IMR-90 (cell line): Measurements from ENCODE around the gene DLX2. TPM values are rescaled to one million over a fixed set of nuclear protein-coding genes. Genes with fewer than 3 reads are reported as not detected.

Experiments
- ATAC-seq: fragments of 200-7000 bp; cut with Tn5 transposase; 2 replicates; pipeline ENCODE4 v1.9.1; 2020; ENCODE audit warnings: low read depth, mild to moderate bottlenecking, moderate library complexity
- BruUV-seq: library from RNA; stranded (reverse); fragments of 400-500 nt; replicated peaks from 2 replicates; lab custom pipeline; 2021; lab: Mats Ljungman, UMichigan
- CTCF ChIA-PET: fragments of 300-600 bp; formaldehyde crosslinking; extraction: SDS; loops from one replicate; lab custom pipeline; 2021; ENCODE audit warnings: antibody characterized with exemption; lab: Yijun Ruan, JAX
- POLR2A ChIA-PET: fragments of 300-600 bp; sonication (Branson Sonifier 250); formaldehyde crosslinking; loops from one replicate; lab custom pipeline; 2022; ENCODE audit warnings: antibody characterized with exemption; ENCODE audit not compliant: unreplicated experiment; lab: Charles Lee
- DNase-seq: peaks from one replicate; pipeline ENCODE4 v3.0.0; 2013
- H2AFZ ChIP-seq: replicated peaks from 2 replicates; pipeline ENCODE3; 2013; ENCODE audit warnings: low read length, mild to moderate bottlenecking; ENCODE audit not compliant: poor library complexity
- H2AK5ac ChIP-seq: 2 replicates; pipeline ENCODE4 v1.6.1; 2013; ENCODE audit warnings: low read depth, low read length, inconsistent platforms
- H2AK9ac ChIP-seq: replicated peaks from 2 replicates; pipeline ENCODE3; 2013; ENCODE audit warnings: mild to moderate bottlenecking, low read depth, low read length, moderate library complexity; ENCODE audit not compliant: poor library complexity
- H2BK120ac ChIP-seq: 2 replicates; pipeline ENCODE4 v1.6.1; 2013; ENCODE audit warnings: low read depth, low read length, inconsistent platforms
- H2BK15ac ChIP-seq: 3 replicates; pipeline ENCODE4 v1.6.1; 2013; ENCODE audit warnings: low read depth, low read length, inconsistent platforms
- H2BK20ac ChIP-seq: 2 replicates; pipeline ENCODE4 v1.6.1; 2013; ENCODE audit warnings: low read depth, mild to moderate bottlenecking, inconsistent platforms, low read length, moderate library complexity
- H2BK5ac ChIP-seq: 2 replicates; pipeline ENCODE4 v1.6.1; 2013; ENCODE audit warnings: mild to moderate bottlenecking, low read depth, low read length, inconsistent platforms; ENCODE audit not compliant: poor library complexity, severe bottlenecking
- H3K14ac ChIP-seq: replicated peaks from 2 replicates; pipeline ENCODE4 v1.6.1; 2013; ENCODE audit warnings: low read depth, low read length, inconsistent platforms
- H3K18ac ChIP-seq: 2 replicates; pipeline ENCODE4 v1.6.1; 2013; ENCODE audit warnings: low read depth, low read length, control low read depth
- H3K23ac ChIP-seq: 2 replicates; pipeline ENCODE4 v1.6.1; 2013; ENCODE audit warnings: low read depth, low read length, inconsistent platforms
- H3K27ac ChIP-seq: 2 replicates; pipeline ENCODE4 v1.5.1; 2013; ENCODE audit warnings: mild to moderate bottlenecking, control low read depth, low read length; ENCODE audit not compliant: insufficient read depth
- H3K27me3 ChIP-seq: 2 replicates; pipeline ENCODE4 v1.6.1; 2013; ENCODE audit warnings: low read length; ENCODE audit not compliant: control insufficient read depth, insufficient read depth
- H3K36me3 ChIP-seq: 2 replicates; pipeline ENCODE4 v1.6.1; 2013; ENCODE audit warnings: low read length, mixed read lengths; ENCODE audit not compliant: control insufficient read depth, insufficient read depth
- H3K4ac ChIP-seq: 2 replicates; pipeline ENCODE4 v1.6.1; 2013; ENCODE audit warnings: low read depth, low read length, inconsistent platforms
- H3K4me1 ChIP-seq: 2 replicates; pipeline ENCODE4 v1.6.1; 2013; ENCODE audit warnings: low read length, mixed read lengths; ENCODE audit not compliant: control insufficient read depth, insufficient read depth
- H3K4me2 ChIP-seq: 2 replicates; pipeline ENCODE4 v1.6.1; 2013; ENCODE audit warnings: low read depth, mild to moderate bottlenecking, control low read depth, low read length, moderate library complexity
- H3K4me3 ChIP-seq: 2 replicates; pipeline ENCODE4 v1.5.1; 2013; ENCODE audit warnings: low read depth, mild to moderate bottlenecking, control low read depth, low read length, moderate library complexity; ENCODE audit not compliant: insufficient read depth
- H3K56ac ChIP-seq: 2 replicates; pipeline ENCODE4 v1.6.1; 2013; ENCODE audit warnings: low read length, inconsistent platforms; ENCODE audit not compliant: insufficient read depth; ENCODE audit errors: extremely low read depth
- H3K79me1 ChIP-seq, 2 experiments: 2 replicates each; pipeline ENCODE4 v1.6.1; 2013; ENCODE audit warnings: low read length in 2 of 2, inconsistent platforms in 1 of 2, low read depth in 1 of 2
- H3K9ac ChIP-seq: 2 replicates; pipeline ENCODE4 v1.6.1; 2013; ENCODE audit warnings: low read depth, low read length, control low read depth
- H3K9me1 ChIP-seq: 2 replicates; pipeline ENCODE4 v1.6.1; 2013; ENCODE audit warnings: low read length, inconsistent platforms; ENCODE audit not compliant: insufficient read depth
- H3K9me3 ChIP-seq: 2 replicates; pipeline ENCODE4 v1.6.1; 2013; ENCODE audit warnings: low read length; ENCODE audit not compliant: control insufficient read depth, insufficient read depth
- H4K20me1 ChIP-seq: 2 replicates; pipeline ENCODE4 v1.6.1; 2013; ENCODE audit warnings: low read length, inconsistent platforms; ENCODE audit not compliant: insufficient read depth
- H4K5ac ChIP-seq: 2 replicates; pipeline ENCODE4 v1.6.1; 2013; ENCODE audit warnings: mild to moderate bottlenecking, low read depth, low read length, control low read depth
- H4K8ac ChIP-seq, 2 experiments: 2 replicates each; pipeline ENCODE4 v1.6.1; 2013; ENCODE audit warnings: low read depth in 2 of 2, low read length in 2 of 2, control low read depth in 1 of 2, inconsistent platforms in 1 of 2
- H4K91ac ChIP-seq: 2 replicates; pipeline ENCODE4 v1.6.1; 2013; ENCODE audit warnings: low read depth, low read length, inconsistent platforms; ENCODE audit not compliant: insufficient read depth
- CHD1 ChIP-seq: IDR thresholded peaks from 2 replicates; pipeline ENCODE4 v1.6.1; 2012; ENCODE audit warnings: low read depth, low read length, improper control_type of control experiment
- CTCF ChIP-seq: conservative IDR thresholded peaks from 2 replicates; pipeline ENCODE4 v1.5.1; 2012; ENCODE audit warnings: mild to moderate bottlenecking, low read depth, low read length, improper control_type of control experiment
- ELK1 ChIP-seq: fragments of 150-350 bp; IDR thresholded peaks from 2 replicates; pipeline ENCODE4 v1.6.1; 2016; ENCODE audit warnings: low read depth, mild to moderate bottlenecking, low read length, moderate library complexity, borderline replicate concordance
- MAFK ChIP-seq: IDR thresholded peaks from 2 replicates; pipeline ENCODE4 v1.6.1; 2012; ENCODE audit warnings: low read depth, low read length, improper control_type of control experiment
- MAZ ChIP-seq: IDR thresholded peaks from 2 replicates; pipeline ENCODE4 v1.6.1; 2012; ENCODE audit warnings: low read depth, mild to moderate bottlenecking, low read length, improper control_type of control experiment, moderate library complexity, borderline replicate concordance
- MXI1 ChIP-seq: IDR thresholded peaks from 2 replicates; pipeline ENCODE4 v1.6.1; 2012; ENCODE audit warnings: low read depth, mild to moderate bottlenecking, low read length, moderate library complexity, borderline replicate concordance
- NFE2L2 ChIP-seq: fragments of 150-350 bp; IDR thresholded peaks from 2 replicates; pipeline ENCODE4 v1.6.1; 2016; ENCODE audit warnings: low read depth, mild to moderate bottlenecking, low read length
- POLR2A ChIP-seq: IDR thresholded peaks from 2 replicates; pipeline ENCODE4 v1.6.1; 2012; ENCODE audit warnings: mild to moderate bottlenecking, low read depth, low read length
- RAD21 ChIP-seq: IDR thresholded peaks from 2 replicates; pipeline ENCODE4 v1.6.1; 2012; ENCODE audit warnings: low read length, improper control_type of control experiment
- RFX5 ChIP-seq: IDR thresholded peaks from 2 replicates; pipeline ENCODE4 v1.8.0; 2012; ENCODE audit warnings: low read depth, mild to moderate bottlenecking, low read length, moderate library complexity
- SMC3 ChIP-seq: fragments of 150-350 bp; IDR thresholded peaks from 2 replicates; pipeline ENCODE4 v1.6.1; 2016; ENCODE audit warnings: low read depth, mild to moderate bottlenecking, antibody characterized with exemption, low read length, moderate library complexity
- WGBS, 2 experiments: methylation state at CpG; one replicate each; pipeline versions ENCODE4 v1.1.5 to v1.1.7; 2013; ENCODE audit warnings: missing lambda C conversion rate in 2 of 2; ENCODE audit not compliant: insufficient read length in 1 of 2; ENCODE audit errors: extremely low coverage in 2 of 2; 5-methylcytosine and 5-hydroxymethylcytosine counted together
- dilution Hi-C: fragments of 300-500 bp; cut with HindIII; formaldehyde crosslinking; loops from one replicate; pipeline ENCODE4 v1.14.3; 2018; ENCODE audit warnings: low sequenced_read_pairs; ENCODE audit not compliant: unreplicated experiment
- in situ Hi-C: fragments of 300-500 bp; cut with MboI; formaldehyde crosslinking; loops from 3 replicates; pipeline ENCODE4 v1.14.3; 2019; ENCODE audit warnings: low sequenced_read_pairs, inconsistent platforms, mixed read lengths
- intact Hi-C: fragments of 100-400 bp; cut with micrococcal nuclease; formaldehyde crosslinking; loops from 2 replicates; pipeline ENCODE4 v1.10.0; 2022
- polyA plus RNA-seq, 3 experiments: library from polyadenylated mRNA; depleted of rRNA; stranded (reverse); fragments of >200 nt; gene quantifications; 2 replicates each; pipeline ENCODE4 v1.2.3, GENCODE V29; 2012; ENCODE audit warnings: low replicate concordance in 1 of 3
- total RNA-seq: library from RNA; depleted of rRNA; stranded (reverse); fragments of >200 nt; gene quantifications from 2 replicates; pipeline ENCODE4 v1.2.3, GENCODE V29; 2012

Gene DLX2
- total and polyA plus RNA-seq, 2 of the 4 experiments (the other 2 are of a cell fraction) = 0.38 TPM; not detected in 1

- H2BK5ac ChIP-seq = no peak overlapping the region
- no peak overlapping the region for H2BK15ac ChIP-seq
- H2AK9ac ChIP-seq = no peak overlapping the region
- no peak overlapping the region for H3K9ac ChIP-seq
- in situ Hi-C loops = no loop called here
- H2AK5ac ChIP-seq = no peak overlapping the region
- intact Hi-C loops = no loop called here
- no peak overlapping the region for H3K4me3 ChIP-seq
- no peaks in the 10 kb centered on the region for H4K20me1 ChIP-seq
- H3K4me1 ChIP-seq = peaks cover 4% of the 10 kb centered on the region; the same call in 1 of the 2 replicates
- no CpG with 5 or more reads among the region's 5 CpGs for WGBS, 2 experiments
- no peak overlapping the region for H3K23ac ChIP-seq
- no peaks in the 10 kb centered on the region for H3K9me1 ChIP-seq
- H2AFZ ChIP-seq = peak overlapping the region; percentile 36
- no peak overlapping the region for H4K5ac ChIP-seq
- H3K9me3 ChIP-seq = no peaks in the 10 kb centered on the region
- H3K27me3 ChIP-seq = no peaks in the 10 kb centered on the region
- H3K18ac ChIP-seq = no peak overlapping the region
- no peak overlapping the region for H3K14ac ChIP-seq
- ATAC-seq (no peak), DNase-seq (no peak)
- no peaks in the 10 kb centered on the region for H3K36me3 ChIP-seq
- no peak overlapping the region for H4K8ac ChIP-seq
- H3K56ac ChIP-seq = no peak overlapping the region
- dilution Hi-C loops = no loop called here
- 0 out of 2 replicates have a peak overlapping the region, but pooled peaks have one; percentile 16 for H3K4ac ChIP-seq
- ChIA-PET POLR2A (no interaction called here), CTCF (interaction anchor here (0.7 to 0.9 kb wide), 2 partner anchors 10 to 697 kb away, joined by 4 to 5 read pairs; no protein-coding TSS in a partner anchor)
- no TSS peak for BruUV-seq
- TF ChIP-seq SMC3 = no peak
- TF ChIP-seq CHD1 = no peak
- no peak for TF ChIP-seq NFE2L2
- TF ChIP-seq POLR2A = no peak
- no peak for TF ChIP-seq CTCF
- TF ChIP-seq RFX5 = no peak
- TF ChIP-seq MXI1 = no peak
- TF ChIP-seq RAD21 = no peak
- no peak for TF ChIP-seq ELK1
- TF ChIP-seq MAZ = no peak
- TF ChIP-seq MAFK = no peak
- H3K27ac ChIP-seq = no peak overlapping the region
- H2BK20ac ChIP-seq = no peak overlapping the region
- no peak overlapping the region for H4K91ac ChIP-seq
- no peak overlapping the region for H2BK120ac ChIP-seq
- H3K4me2 ChIP-seq = no peak overlapping the region
- H3K79me1 ChIP-seq = no peaks in the 10 kb centered on the region
These were observed 13.4 kb upstream of the DLX2 start for GRCh38 chr2:172116107-172116506.
